HG03439 (cell line): ENCODE data around the gene SDC3.

Experiments used
- ATAC-seq: cut with Tn5 transposase; IDR thresholded peaks from one replicate; pipeline ENCODE4 v1.9.1; 2021; ENCODE audit warnings: mild to moderate bottlenecking, moderate library complexity; ENCODE audit not compliant: unreplicated experiment

SDC3 gene

DNA sequence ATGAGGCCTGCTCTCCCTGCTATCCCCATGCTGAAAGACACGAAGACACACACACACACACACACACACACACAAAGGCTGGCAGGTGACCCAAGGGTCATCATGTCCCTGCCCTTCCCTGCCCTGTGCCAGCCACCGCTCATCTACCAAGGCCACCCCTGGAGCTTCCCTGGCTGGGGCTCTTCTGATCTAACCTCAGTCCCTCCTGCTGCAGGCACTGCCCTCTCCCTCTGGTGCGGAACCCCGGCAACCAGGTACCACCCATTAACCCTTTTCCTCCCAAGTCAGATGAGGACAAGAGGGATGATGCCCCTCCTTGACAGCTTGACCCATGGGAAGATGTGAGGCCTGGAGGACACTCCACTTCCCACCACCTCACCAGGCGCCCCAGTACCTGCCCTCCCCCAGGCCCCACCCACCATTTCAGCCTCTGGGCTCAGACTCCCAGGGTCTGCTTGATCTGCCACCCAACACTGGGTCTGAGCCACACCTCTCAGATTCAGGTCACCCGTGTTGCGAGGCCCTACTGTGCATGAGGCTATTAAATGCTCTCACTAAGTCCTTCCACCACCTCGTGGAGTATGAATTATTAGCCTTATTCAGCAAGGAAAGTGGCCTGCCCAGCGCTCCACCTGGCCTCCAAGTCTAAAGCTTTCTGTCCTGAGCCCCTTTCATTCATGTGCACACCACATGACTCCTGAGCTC is 2.5 kb downstream of the SDC3 start:
- ATAC-seq: no peak

DNA sequence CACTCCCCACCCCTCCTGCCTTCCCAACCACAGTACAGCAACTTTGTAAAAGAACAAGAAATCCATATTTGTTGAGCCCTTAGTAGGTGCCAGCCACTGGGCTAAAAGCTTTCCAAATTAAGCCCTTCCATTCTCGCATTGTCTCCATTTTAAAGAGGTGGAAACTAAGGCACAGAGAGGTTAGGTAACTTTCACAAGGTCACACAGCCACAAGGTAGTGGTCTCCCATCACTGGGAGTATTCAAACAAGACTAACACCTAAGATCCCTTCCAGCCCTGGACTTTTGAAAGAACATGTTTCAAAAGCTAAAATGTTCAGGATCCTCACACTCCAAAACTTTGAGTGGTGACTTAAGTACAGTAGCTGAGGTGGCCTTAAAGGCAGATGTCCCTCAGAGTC is 3.2 kb downstream of the SDC3 start:
- no peak for ATAC-seq

GRCh38 chr1:30904962-30905335 is 3.6 kb downstream of the SDC3 start:
- ATAC-seq: no peak

- no peak for ATAC-seq
Observed at GRCh38 chr1:30904191-30904961, 4.2 kb downstream of the SDC3 start.

- ATAC-seq: no peak
Observed at GRCh38 chr1:30903343-30904034, 5.1 kb downstream of the SDC3 start.

DNA sequence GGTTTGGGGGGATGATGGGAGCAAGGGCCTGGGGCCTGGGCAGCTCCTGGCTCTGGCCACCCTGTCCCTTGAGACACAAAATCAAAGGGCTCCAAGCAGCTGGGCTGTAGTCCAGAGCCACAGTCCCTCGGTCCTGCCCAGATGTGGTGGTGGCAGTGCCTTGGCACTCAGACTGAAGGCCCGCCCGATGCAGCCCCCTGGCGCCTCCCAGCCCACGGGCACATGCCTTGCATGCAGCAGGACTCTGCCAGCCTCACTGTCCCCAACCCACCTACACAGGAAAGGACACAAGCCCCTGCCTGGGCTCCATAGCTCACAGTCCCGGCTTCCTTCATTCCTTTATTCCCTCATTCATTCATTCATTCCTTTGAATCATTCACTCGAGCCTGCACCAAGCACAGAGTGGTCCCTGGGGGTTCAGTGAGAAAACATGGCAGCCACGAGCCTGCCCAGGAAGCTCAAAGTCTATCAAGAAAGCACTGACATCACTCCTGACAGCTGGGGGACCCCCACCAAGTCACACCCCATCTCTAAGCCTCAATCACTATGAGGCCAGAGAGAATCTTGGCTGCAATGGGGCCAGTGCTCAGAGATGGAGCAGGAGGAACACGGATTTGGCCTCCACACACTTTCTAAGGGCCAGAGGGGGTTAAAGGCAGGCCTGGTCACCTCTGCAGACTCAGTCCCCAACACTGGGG is 5.8 kb downstream of the SDC3 start:
- no peak for ATAC-seq

DNA sequence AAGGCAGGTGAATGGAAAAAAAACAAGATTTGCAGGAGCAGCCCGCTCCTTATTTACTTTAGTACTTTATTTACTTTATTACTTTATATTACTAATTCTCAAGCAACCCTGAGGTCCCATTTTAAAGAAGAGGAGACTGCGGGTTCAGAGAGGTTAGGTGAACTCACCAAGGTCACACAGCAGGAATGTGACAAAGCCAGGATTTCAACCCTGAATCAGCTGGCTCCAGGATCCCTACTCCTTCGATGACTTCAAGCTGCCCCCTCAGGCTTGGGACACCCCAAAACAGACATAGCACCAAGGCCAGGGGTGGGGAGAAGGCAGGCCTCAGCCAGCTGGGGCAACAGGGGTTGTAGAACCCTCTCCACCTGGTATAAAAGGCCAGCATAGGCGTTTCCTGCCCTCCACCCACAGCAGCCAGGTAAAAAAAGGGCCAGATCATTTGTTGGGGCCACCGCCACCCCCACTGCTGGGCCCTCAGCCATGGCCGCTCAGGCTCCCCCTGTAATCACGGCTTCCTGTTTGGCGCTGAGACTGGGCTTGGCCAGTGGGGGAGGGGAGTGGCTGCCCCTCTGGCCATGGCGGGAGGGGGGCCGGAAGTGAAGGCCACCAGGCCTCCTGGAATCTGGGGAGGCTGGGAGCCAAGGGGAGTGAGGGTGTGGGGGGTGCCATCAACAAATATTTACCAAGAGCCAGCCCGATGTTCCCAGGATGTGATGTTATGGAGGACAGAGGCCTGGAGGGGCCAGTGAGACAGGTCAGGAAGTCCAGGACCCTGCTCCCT is 6.6 kb downstream of the SDC3 start:
- no peak for ATAC-seq

DNA sequence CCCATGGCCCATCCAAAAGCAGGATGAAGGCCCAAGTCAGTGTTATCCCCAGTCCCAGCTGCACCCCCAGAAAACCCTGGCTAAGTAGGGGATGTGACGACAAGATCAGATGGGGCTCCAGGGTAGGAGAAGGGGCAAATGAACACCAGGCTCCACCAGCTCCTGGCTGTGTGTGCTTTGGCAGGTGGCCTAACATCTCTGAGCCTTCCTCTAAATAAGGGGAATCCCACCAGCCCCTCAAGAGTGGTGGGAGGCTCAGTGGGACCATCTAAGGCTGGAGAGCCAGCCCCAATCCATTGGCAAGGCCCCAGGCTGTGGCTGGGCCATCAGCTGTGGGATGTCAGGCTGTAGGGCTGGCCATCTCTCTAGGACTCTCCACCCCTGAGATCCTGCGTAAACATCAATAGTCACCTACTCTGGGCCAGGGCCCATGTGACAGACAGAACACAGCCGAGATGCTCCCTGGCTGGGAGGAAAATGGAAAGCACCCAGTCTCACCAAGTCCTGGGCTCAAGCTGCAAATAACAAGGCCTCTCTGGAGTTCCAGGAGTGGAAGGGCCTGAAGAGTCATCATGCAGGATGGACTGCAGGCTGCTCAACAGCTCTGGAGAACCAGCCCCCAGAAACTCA is 7.5 kb downstream of the SDC3 start:
- no peak for ATAC-seq

- no peak for ATAC-seq
Observed at GRCh38 chr1:30900486-30900885, 8.1 kb downstream of the SDC3 start.

DNA sequence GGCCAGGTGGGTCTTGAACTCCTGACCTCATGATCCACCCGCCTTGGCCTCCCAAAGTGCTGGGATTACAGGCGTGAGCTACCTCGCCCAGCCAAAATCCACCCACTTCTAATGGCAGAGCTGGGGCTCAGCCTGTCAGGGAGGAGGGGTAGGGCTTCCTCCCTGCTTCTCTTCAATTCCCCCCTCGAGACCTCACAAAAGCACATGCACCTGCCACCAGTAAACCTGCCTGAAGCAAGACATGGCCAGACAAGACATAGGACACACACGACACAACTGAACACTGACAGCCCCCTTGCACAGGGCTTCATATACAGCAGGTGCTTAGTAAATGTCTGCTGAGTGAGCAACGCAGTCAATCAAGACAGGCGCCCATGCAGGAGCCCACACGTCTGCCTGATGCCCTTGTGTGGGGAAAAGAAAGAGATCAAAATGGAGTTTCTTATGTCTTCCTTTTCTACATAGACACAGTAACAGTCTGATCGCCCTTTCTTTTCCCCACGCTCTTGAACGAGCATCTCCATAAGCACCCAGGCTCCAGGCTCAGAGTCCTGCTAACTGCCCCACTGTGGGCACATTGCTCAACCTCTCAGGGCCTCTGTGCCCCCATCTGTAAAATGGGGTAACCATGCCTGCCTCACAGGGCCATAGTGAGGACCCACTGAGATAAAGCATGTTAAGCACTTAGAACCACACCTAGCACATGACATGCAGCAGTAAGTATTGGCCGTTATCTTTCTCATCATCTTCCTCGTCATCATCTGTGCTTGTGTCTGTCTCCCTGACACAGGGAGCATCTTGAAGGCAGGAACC is 8.8 kb downstream of the SDC3 start:
- no peak for ATAC-seq

DNA sequence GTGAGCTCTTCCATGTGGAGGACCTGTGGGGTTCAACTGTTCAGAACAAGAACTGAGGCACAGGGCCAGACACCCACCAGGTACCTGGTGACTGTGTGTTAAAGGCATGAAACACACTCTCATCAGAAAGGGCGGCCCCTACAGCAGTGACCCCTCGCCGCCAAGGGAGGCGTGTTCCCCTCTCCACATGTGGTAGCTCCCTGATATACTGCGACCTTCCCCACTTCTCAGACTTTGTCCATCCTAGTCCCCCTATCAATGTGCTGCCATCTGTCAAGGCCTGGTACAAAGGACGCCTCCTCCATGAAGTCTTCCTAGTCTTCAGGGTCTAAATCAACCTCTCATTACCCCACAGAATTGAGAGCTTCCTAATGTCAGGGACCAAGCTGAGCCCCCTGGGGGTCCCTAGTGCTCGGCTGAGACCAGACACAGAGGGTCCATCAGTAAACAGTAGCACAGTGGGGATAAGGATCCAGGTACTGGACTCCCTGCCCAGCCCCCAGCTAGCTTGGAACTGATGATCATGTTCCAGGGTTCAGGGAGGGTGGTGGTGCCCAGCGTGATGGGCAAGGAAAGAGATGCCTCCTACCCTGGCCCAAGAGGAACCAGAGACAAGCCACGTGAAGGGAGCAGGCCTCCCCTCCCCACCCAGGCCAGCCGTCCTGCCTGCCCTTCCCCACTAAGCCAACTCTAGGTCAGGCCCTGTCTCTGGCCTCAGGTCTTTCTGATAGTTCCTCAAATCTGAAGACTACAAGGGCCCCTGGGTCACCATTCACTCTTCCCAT is 10.3 kb downstream of the SDC3 start:
- no peak for ATAC-seq

DNA sequence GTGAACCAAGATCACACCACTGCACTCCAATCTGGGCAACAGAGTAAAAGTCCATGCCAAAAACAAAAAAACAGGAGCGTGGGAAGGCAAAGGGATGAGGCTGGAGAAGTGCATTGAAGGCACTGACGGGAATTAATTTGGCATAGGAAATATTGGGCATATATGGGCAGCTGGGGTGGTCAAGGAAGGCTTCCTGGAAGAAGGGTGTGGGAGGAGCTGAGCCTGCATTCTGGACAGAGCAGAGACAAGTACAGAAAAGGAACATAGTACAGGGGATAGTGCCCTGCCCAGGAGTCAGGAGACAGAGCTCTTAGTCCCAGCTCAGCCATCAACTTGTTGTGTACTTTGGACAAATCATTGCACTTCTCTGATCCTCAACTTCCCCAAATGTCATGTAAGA is 11.7 kb downstream of the SDC3 start:
- ATAC-seq: no peak

- ATAC-seq: no peak
Observed at GRCh38 chr1:30895944-30896660, 12.5 kb downstream of the SDC3 start.

DNA sequence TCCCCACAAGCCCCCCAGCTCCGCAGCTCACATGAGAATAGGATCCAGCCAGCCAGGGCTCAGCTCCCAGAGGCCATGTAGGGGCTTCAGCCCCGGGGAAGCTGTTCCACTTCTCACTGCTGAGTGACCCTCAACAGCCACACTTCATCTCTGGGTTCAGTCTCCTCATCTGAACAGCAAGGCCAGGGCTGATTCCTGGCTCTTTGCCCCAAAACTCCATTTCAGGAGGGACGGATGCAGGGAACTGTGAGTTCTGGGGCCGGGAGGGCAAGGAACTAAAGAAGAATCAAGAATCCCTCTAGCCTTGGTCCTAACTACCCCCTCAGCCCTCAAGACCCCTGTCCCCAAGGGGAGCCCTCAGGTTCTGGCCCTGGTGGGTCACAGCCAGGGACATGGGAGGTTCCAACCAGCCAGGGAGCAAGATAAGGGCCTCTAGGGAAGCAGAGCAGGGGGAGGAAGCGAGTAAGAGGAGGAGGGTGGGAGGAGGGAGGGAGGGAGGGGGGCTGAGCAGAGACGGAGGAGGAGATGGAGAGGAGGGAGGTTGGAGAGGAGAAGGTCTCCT is 13.1 kb downstream of the SDC3 start:
- no peak for ATAC-seq

DNA sequence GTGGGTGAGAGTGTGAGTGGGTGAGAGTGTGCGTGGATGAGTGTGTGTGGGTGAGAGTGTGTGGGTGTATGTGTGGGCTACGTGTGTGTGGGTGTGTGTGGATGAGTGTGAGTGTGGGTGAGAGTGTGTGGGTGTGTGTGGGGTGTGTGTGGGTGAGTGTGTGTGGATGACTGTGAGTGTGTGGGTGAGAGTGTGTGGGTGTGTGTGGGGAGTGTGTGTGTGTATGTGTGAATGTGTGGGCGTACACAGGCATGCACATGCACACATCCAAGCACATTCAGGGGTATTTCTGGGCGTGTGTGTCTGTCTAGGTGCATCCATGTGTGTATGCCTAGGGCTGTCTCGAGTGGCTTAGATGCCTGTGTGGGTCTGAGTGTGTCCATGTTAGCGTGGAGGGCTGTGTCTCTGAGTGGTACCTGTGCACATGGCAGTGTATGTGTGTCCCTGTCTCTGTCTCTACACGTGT is 14.0 kb downstream of the SDC3 start:
- ATAC-seq: no peak

GRCh38 chr1:30893776-30894507 is 14.6 kb downstream of the SDC3 start:
- ATAC-seq: no peak

GRCh38 chr1:30892671-30893073 is 15.9 kb downstream of the SDC3 start:
- no peak for ATAC-seq
